GM23338 (cell line): ENCODE measurements around the gene RNF103. TPM values are rescaled to one million over a fixed set of nuclear protein-coding genes. Genes with fewer than 3 reads are reported as not detected.

ENCODE experiments used
- ATAC-seq: fragments of 200-7000 bp; cut with Tn5 transposase; 3 replicates; pipeline ENCODE4 v1.9.1; 2020
- DNase-seq: peaks from one replicate; pipeline ENCODE4 v3.0.0-alpha.2; 2015; ENCODE audit warnings: low spot score
- H2AFZ ChIP-seq: fragments of 200-600 bp; sonication (generic); 2 replicates; pipeline ENCODE4 v1.8.0; 2016; ENCODE audit warnings: antibody characterized with exemption, mild to moderate bottlenecking, moderate library complexity
- H3F3A ChIP-seq: fragments of 200-600 bp; sonication (generic); replicated peaks from 2 replicates; pipeline ENCODE4 v1.8.0; 2017; ENCODE audit warnings: antibody characterized with exemption, mixed run types, low read depth
- H3K27ac ChIP-seq: fragments of 200-600 bp; sonication (generic); 2 replicates; pipeline ENCODE4 v1.6.1; 2016; ENCODE audit warnings: low read depth
- H3K27me3 ChIP-seq: fragments of 200-600 bp; sonication (generic); 2 replicates; pipeline ENCODE4 v1.8.0; 2016; ENCODE audit warnings: mild to moderate bottlenecking, mixed run types, moderate library complexity; ENCODE audit not compliant: insufficient read depth
- H3K36me3 ChIP-seq: fragments of 200-600 bp; sonication (generic); 2 replicates; pipeline ENCODE4 v1.8.0; 2016; ENCODE audit warnings: mild to moderate bottlenecking; ENCODE audit not compliant: insufficient read depth
- H3K4me1 ChIP-seq: fragments of 200-600 bp; sonication (generic); 2 replicates; pipeline ENCODE4 v1.8.0; 2016; ENCODE audit warnings: mild to moderate bottlenecking, moderate library complexity; ENCODE audit not compliant: insufficient read depth
- H3K4me2 ChIP-seq: fragments of 200-600 bp; sonication (generic); 2 replicates; pipeline ENCODE4 v1.7.1; 2017; ENCODE audit warnings: mixed run types
- H3K4me3 ChIP-seq: fragments of 200-600 bp; sonication (generic); 2 replicates; pipeline ENCODE4 v1.6.1; 2016; ENCODE audit warnings: mixed run types
- H3K79me2 ChIP-seq: fragments of 200-600 bp; sonication (generic); replicated peaks from 2 replicates; pipeline ENCODE4 v1.8.0; 2017; ENCODE audit warnings: mild to moderate bottlenecking; ENCODE audit not compliant: insufficient read depth
- H3K9me2 ChIP-seq: fragments of 200-600 bp; sonication (generic); 2 replicates; pipeline ENCODE4 v1.8.0; 2017; ENCODE audit not compliant: insufficient read depth
- H4K20me1 ChIP-seq: fragments of 200-600 bp; sonication (generic); replicated peaks from 2 replicates; pipeline ENCODE4 v1.8.0; 2017; ENCODE audit warnings: mild to moderate bottlenecking; ENCODE audit not compliant: insufficient read depth
- H3K27ac Mint-ChIP-seq: 2 replicates; pipeline ENCODE4 v1.8.0; 2020; ENCODE audit warnings: inconsistent platforms, mild to moderate bottlenecking, moderate library complexity, mixed read lengths
- H3K27me3 Mint-ChIP-seq: 3 replicates; pipeline ENCODE4 v1.8.0; 2022; ENCODE audit warnings: low read depth, mild to moderate bottlenecking, moderate library complexity, mixed read lengths, inconsistent platforms; ENCODE audit not compliant: insufficient read depth, poor library complexity
- H3K36me3 Mint-ChIP-seq: 3 replicates; pipeline ENCODE4 v1.8.0; 2021; ENCODE audit warnings: low read depth, mild to moderate bottlenecking, inconsistent platforms, moderate library complexity, mixed read lengths
- H3K4me1 Mint-ChIP-seq: 3 replicates; pipeline ENCODE4 v1.8.0; 2020; ENCODE audit warnings: mild to moderate bottlenecking, inconsistent platforms, mixed read lengths
- H3K4me3 Mint-ChIP-seq: 3 replicates; pipeline ENCODE4 v1.8.0; 2021; ENCODE audit warnings: moderate library complexity, mild to moderate bottlenecking, inconsistent platforms, mixed read lengths
- H3K9me3 Mint-ChIP-seq: 3 replicates; pipeline ENCODE4 v1.8.0; 2020; ENCODE audit warnings: moderate library complexity, mild to moderate bottlenecking, inconsistent platforms, mixed read lengths
- CREB1 ChIP-seq: fragments of 250-450 bp; sonication (Bioruptor Pico); IDR thresholded peaks from 2 replicates; pipeline ENCODE4 v1.5.0; 2020; ENCODE audit warnings: low read depth, mild to moderate bottlenecking, moderate library complexity
- EZH2 ChIP-seq: fragments of 200-600 bp; sonication (generic); IDR thresholded peaks from one replicate; pipeline ENCODE4 v1.8.0; 2017; ENCODE audit warnings: antibody characterized with exemption, mild to moderate bottlenecking, low read depth; ENCODE audit not compliant: unreplicated experiment
- EZH2phosphoT487 ChIP-seq: fragments of 200-600 bp; sonication (generic); IDR thresholded peaks from one replicate; pipeline ENCODE4 v1.8.1; 2018; ENCODE audit warnings: antibody characterized with exemption; ENCODE audit not compliant: unreplicated experiment
- JUNB ChIP-seq: IDR thresholded peaks from one replicate; pipeline ENCODE4 v1.6.1; 2016; ENCODE audit warnings: antibody characterized with exemption; ENCODE audit not compliant: unreplicated experiment
- NANOG ChIP-seq: IDR thresholded peaks from 2 replicates; pipeline ENCODE4 v1.6.1; 2016; ENCODE audit warnings: antibody characterized with exemption, borderline replicate concordance
- POLR2AphosphoS5 ChIP-seq: IDR thresholded peaks from 2 replicates; pipeline ENCODE4 v1.6.1; 2016; ENCODE audit warnings: antibody characterized with exemption, low read depth
- STAT1 ChIP-seq: IDR thresholded peaks from one replicate; pipeline ENCODE4 v1.6.1; 2016; ENCODE audit warnings: antibody characterized with exemption; ENCODE audit not compliant: unreplicated experiment
- ZNF114 ChIP-seq: fragments of 250-450 bp; sonication (Bioruptor Pico); IDR thresholded peaks from 2 replicates; pipeline ENCODE4 v1.5.0; 2020; ENCODE audit warnings: mild to moderate bottlenecking, moderate library complexity
- ZNF331 ChIP-seq: fragments of 250-450 bp; sonication (Bioruptor Pico); IDR thresholded peaks from 2 replicates; pipeline ENCODE4 v1.5.0; 2020; ENCODE audit warnings: low read depth, mild to moderate bottlenecking, moderate library complexity
- polyA plus RNA-seq: library from polyadenylated mRNA; unstranded; fragments of >200 nt; fragmentation: Nextera tagmentation; extraction: Ambion mirVana; gene quantifications from 2 replicates; pipeline ENCODE4 v1.2.1, GENCODE V29; 2016
- total RNA-seq: library from RNA; depleted of rRNA; stranded (reverse); fragments of >200 nt; shearing (Covaris generic); gene quantifications from 2 replicates; pipeline ENCODE4 v1.2.3, GENCODE V29; 2014
- TF ChIP-seq, protein P1 (sequence below): IDR thresholded peaks from 2 replicates; pipeline ENCODE4 v1.6.1; 2016; ENCODE audit warnings: antibody characterized with exemption
- TF ChIP-seq, protein P2 (sequence below): IDR thresholded peaks from one replicate; pipeline ENCODE4 v1.6.1; 2018; ENCODE audit warnings: antibody characterized with exemption; ENCODE audit not compliant: unreplicated experiment
- TF ChIP-seq, protein P3 (sequence below): fragments of 250-450 bp; sonication (Bioruptor Pico); IDR thresholded peaks from 2 replicates; pipeline ENCODE4 v1.5.0; 2020; ENCODE audit warnings: mild to moderate bottlenecking, moderate library complexity
- TF ChIP-seq, protein P4 (sequence below), 2 experiments: fragments of 200-600 bp in 1 of 2; sonication (generic) in 1 of 2; conservative IDR thresholded peaks; 2 replicates each; pipeline versions ENCODE4 v1.5.1 to v1.6.1; 2016 to 2017; ENCODE audit warnings: antibody characterized with exemption in 2 of 2, low read depth in 2 of 2, mild to moderate bottlenecking in 2 of 2, moderate library complexity in 1 of 2

RNF103 gene
- total and polyA plus RNA-seq, 2 experiments from 2014 or later = 3.8 to 5.9 TPM

DNA sequence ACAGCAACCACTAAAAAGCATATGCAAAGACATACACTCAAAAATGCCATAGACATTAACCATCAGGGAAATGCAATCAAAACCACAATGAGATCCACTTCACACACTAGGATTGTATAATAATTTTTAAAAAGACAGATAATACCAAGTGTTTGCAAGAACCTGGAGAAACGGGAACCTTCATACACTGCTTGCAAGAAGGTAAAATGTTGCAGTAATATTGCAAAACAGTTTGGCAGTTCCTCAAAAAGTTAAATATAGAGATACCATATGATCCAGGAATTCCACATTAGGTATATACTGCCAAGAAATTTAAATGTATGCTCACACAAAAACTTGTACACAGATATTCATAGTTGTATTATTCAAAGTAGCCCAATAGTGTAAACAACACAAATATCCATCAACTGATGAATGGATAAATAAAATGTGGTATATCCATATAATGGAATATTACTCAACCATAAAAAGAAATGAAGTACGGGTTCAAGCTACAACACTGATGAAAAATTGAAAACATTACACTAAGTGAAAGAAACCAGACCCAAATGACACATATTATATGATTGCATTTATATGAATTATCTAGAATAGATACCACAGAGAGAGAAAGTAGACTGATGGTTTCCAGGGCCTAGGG is 45.7 kb downstream of the RNF103 start:
- H3K27ac Mint-ChIP-seq = no peak overlapping the region
- H2AFZ ChIP-seq = no peak overlapping the region
- H3K9me3 Mint-ChIP-seq = peaks cover 4% of the 10 kb centered on the region; the same call in 1 of the 3 replicates
- 0 out of 2 replicates have a peak, but pooled peaks cover 4% of the 10 kb centered on the region for H3K9me2 ChIP-seq
- no peak overlapping the region for H3K27ac ChIP-seq
- H3K79me2 ChIP-seq = no peaks in the 10 kb centered on the region
- no peaks in the 10 kb centered on the region for H3F3A ChIP-seq
- H3K4me1 ChIP-seq = no peaks in the 10 kb centered on the region
- no peaks in the 10 kb centered on the region for H3K27me3 Mint-ChIP-seq
- TF ChIP-seq POLR2AphosphoS5 (no peak), JUNB (no peak), EZH2 (no peak), NANOG (no peak), ZNF114 (CRISPR knock-in tag) (no peak), STAT1 (no peak), ZNF331 (CRISPR knock-in tag) (no peak), EZH2phosphoT487 (no peak), CREB1 (CRISPR knock-in tag) (no peak)
- TF ChIP-seq, protein P1, sequence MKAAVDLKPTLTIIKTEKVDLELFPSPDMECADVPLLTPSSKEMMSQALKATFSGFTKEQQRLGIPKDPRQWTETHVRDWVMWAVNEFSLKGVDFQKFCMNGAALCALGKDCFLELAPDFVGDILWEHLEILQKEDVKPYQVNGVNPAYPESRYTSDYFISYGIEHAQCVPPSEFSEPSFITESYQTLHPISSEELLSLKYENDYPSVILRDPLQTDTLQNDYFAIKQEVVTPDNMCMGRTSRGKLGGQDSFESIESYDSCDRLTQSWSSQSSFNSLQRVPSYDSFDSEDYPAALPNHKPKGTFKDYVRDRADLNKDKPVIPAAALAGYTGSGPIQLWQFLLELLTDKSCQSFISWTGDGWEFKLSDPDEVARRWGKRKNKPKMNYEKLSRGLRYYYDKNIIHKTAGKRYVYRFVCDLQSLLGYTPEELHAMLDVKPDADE = no peak
- TF ChIP-seq, protein P2, sequence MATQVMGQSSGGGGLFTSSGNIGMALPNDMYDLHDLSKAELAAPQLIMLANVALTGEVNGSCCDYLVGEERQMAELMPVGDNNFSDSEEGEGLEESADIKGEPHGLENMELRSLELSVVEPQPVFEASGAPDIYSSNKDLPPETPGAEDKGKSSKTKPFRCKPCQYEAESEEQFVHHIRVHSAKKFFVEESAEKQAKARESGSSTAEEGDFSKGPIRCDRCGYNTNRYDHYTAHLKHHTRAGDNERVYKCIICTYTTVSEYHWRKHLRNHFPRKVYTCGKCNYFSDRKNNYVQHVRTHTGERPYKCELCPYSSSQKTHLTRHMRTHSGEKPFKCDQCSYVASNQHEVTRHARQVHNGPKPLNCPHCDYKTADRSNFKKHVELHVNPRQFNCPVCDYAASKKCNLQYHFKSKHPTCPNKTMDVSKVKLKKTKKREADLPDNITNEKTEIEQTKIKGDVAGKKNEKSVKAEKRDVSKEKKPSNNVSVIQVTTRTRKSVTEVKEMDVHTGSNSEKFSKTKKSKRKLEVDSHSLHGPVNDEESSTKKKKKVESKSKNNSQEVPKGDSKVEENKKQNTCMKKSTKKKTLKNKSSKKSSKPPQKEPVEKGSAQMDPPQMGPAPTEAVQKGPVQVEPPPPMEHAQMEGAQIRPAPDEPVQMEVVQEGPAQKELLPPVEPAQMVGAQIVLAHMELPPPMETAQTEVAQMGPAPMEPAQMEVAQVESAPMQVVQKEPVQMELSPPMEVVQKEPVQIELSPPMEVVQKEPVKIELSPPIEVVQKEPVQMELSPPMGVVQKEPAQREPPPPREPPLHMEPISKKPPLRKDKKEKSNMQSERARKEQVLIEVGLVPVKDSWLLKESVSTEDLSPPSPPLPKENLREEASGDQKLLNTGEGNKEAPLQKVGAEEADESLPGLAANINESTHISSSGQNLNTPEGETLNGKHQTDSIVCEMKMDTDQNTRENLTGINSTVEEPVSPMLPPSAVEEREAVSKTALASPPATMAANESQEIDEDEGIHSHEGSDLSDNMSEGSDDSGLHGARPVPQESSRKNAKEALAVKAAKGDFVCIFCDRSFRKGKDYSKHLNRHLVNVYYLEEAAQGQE = no peak
- TF ChIP-seq, protein P3, sequence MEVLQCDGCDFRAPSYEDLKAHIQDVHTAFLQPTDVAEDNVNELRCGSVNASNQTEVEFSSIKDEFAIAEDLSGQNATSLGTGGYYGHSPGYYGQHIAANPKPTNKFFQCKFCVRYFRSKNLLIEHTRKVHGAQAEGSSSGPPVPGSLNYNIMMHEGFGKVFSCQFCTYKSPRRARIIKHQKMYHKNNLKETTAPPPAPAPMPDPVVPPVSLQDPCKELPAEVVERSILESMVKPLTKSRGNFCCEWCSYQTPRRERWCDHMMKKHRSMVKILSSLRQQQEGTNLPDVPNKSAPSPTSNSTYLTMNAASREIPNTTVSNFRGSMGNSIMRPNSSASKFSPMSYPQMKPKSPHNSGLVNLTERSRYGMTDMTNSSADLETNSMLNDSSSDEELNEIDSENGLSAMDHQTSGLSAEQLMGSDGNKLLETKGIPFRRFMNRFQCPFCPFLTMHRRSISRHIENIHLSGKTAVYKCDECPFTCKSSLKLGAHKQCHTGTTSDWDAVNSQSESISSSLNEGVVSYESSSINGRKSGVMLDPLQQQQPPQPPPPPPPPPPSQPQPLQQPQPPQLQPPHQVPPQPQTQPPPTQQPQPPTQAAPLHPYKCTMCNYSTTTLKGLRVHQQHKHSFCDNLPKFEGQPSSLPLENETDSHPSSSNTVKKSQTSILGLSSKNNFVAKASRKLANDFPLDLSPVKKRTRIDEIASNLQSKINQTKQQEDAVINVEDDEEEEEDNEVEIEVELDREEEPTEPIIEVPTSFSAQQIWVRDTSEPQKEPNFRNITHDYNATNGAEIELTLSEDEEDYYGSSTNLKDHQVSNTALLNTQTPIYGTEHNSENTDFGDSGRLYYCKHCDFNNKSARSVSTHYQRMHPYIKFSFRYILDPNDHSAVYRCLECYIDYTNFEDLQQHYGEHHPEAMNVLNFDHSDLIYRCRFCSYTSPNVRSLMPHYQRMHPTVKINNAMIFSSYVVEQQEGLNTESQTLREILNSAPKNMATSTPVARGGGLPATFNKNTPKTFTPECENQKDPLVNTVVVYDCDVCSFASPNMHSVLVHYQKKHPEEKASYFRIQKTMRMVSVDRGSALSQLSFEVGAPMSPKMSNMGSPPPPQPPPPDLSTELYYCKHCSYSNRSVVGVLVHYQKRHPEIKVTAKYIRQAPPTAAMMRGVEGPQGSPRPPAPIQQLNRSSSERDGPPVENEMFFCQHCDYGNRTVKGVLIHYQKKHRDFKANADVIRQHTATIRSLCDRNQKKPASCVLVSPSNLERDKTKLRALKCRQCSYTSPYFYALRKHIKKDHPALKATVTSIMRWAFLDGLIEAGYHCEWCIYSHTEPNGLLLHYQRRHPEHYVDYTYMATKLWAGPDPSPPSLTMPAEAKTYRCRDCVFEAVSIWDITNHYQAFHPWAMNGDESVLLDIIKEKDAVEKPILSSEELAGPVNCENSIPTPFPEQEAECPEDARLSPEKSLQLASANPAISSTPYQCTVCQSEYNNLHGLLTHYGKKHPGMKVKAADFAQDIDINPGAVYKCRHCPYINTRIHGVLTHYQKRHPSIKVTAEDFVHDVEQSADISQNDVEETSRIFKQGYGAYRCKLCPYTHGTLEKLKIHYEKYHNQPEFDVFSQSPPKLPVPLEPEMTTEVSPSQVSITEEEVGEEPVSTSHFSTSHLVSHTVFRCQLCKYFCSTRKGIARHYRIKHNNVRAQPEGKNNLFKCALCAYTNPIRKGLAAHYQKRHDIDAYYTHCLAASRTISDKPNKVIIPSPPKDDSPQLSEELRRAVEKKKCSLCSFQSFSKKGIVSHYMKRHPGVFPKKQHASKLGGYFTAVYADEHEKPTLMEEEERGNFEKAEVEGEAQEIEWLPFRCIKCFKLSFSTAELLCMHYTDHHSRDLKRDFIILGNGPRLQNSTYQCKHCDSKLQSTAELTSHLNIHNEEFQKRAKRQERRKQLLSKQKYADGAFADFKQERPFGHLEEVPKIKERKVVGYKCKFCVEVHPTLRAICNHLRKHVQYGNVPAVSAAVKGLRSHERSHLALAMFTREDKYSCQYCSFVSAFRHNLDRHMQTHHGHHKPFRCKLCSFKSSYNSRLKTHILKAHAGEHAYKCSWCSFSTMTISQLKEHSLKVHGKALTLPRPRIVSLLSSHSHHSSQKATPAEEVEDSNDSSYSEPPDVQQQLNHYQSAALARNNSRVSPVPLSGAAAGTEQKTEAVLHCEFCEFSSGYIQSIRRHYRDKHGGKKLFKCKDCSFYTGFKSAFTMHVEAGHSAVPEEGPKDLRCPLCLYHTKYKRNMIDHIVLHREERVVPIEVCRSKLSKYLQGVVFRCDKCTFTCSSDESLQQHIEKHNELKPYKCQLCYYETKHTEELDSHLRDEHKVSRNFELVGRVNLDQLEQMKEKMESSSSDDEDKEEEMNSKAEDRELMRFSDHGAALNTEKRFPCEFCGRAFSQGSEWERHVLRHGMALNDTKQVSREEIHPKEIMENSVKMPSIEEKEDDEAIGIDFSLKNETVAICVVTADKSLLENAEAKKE (CRISPR knock-in tag) = no peak
- TF ChIP-seq, protein P4, sequence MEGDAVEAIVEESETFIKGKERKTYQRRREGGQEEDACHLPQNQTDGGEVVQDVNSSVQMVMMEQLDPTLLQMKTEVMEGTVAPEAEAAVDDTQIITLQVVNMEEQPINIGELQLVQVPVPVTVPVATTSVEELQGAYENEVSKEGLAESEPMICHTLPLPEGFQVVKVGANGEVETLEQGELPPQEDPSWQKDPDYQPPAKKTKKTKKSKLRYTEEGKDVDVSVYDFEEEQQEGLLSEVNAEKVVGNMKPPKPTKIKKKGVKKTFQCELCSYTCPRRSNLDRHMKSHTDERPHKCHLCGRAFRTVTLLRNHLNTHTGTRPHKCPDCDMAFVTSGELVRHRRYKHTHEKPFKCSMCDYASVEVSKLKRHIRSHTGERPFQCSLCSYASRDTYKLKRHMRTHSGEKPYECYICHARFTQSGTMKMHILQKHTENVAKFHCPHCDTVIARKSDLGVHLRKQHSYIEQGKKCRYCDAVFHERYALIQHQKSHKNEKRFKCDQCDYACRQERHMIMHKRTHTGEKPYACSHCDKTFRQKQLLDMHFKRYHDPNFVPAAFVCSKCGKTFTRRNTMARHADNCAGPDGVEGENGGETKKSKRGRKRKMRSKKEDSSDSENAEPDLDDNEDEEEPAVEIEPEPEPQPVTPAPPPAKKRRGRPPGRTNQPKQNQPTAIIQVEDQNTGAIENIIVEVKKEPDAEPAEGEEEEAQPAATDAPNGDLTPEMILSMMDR (conservative IDR thresholded peaks at IDR 0.05; ENCODE audit: low read depth in 2 of 2) = no peak
- H3K27me3 ChIP-seq = no peaks in the 10 kb centered on the region
- H3K36me3 ChIP-seq = no peaks in the 10 kb centered on the region
- H3K4me2 ChIP-seq = no peak overlapping the region
- H4K20me1 ChIP-seq = no peaks in the 10 kb centered on the region
- ATAC-seq = no peak
- no peaks in the 10 kb centered on the region for H3K4me1 Mint-ChIP-seq
- no peak overlapping the region for H3K4me3 ChIP-seq
- no peaks in the 10 kb centered on the region for H3K36me3 Mint-ChIP-seq
- DNase-seq = no peak
- no peak overlapping the region for H3K4me3 Mint-ChIP-seq
